Stimulated activated CD4-positive, alpha-beta T cell treated with anti-CD3 and anti-CD28 coated beads, Interleukin-4, amount 100 ng/mL, for 1 hour (primary cell): Measurements from ENCODE around the gene MS4A18.
"Not testable (repeated sequence)": the region's sequence is repeated elsewhere in the genome, so short reads cannot be mapped to it uniquely, and the experiment has no call there.

ENCODE experiments used
- DNase-seq: peaks from one replicate; pipeline ENCODE4 v3.0.0-alpha.2; 2020

The MS4A18 gene

GRCh38 chr11:60724420-60724819 lies at the start of gene MS4A18:
TSS of gene MS4A18 (plus strand) at chr11:60724720.
- no peak for DNase-seq

GRCh38 chr11:60678231-60678630 lies 46.3 kb upstream of the MS4A18 start:
- DNase-seq, result not testable (repeated sequence)

- DNase-seq, result no peak
Measured at GRCh38 chr11:60679879-60680278, 44.6 kb upstream of the MS4A18 start.

- no peak for DNase-seq
Measured at GRCh38 chr11:60680455-60681119, 43.9 kb upstream of the MS4A18 start.

GRCh38 chr11:60684541-60684848 lies 40.0 kb upstream of the MS4A18 start:
- DNase-seq, result not testable (repeated sequence)

- DNase-seq, result no peak
Measured at GRCh38 chr11:60691661-60692060, 32.9 kb upstream of the MS4A18 start.

GRCh38 chr11:60699284-60699691 lies 25.2 kb upstream of the MS4A18 start, which contains the start of gene MS4A8:
TSS of gene MS4A8 (plus strand) at chr11:60699612. CDS start at chr11:60700861, 1,249 bp downstream.
- DNase-seq, result no peak

- DNase-seq, result no peak
Measured at GRCh38 chr11:60699936-60700335, 24.6 kb upstream of the MS4A18 start.

GRCh38 chr11:60700689-60701468 lies 23.6 kb upstream of the MS4A18 start:
- no peak for DNase-seq

GRCh38 chr11:60701469-60701818 lies 23.1 kb upstream of the MS4A18 start:
- DNase-seq, result no peak

- no peak for DNase-seq
Measured at GRCh38 chr11:60703374-60703773, 21.1 kb upstream of the MS4A18 start.

- no peak for DNase-seq
Measured at GRCh38 chr11:60705895-60706294, 18.6 kb upstream of the MS4A18 start.

- no peak for DNase-seq
Measured at GRCh38 chr11:60706931-60707330, 17.6 kb upstream of the MS4A18 start.

- DNase-seq, result no peak
Measured at GRCh38 chr11:60710482-60710881, 14.0 kb upstream of the MS4A18 start.

GRCh38 chr11:60711276-60711675 lies 13.2 kb upstream of the MS4A18 start:
- DNase-seq, result no peak

GRCh38 chr11:60713423-60713822 lies 11.1 kb upstream of the MS4A18 start:
- not testable (repeated sequence) for DNase-seq

- DNase-seq, result no peak
Measured at GRCh38 chr11:60717956-60718355, 6.6 kb upstream of the MS4A18 start.

- DNase-seq, result no peak
Measured at GRCh38 chr11:60718524-60719316, 5.8 kb upstream of the MS4A18 start.

GRCh38 chr11:60719391-60719790 lies 5.1 kb upstream of the MS4A18 start:
- DNase-seq, result no peak

GRCh38 chr11:60720460-60720859 lies 4.1 kb upstream of the MS4A18 start:
- DNase-seq, result no peak

- DNase-seq, result no peak
Measured at GRCh38 chr11:60725592-60725991, 1.1 kb downstream of the MS4A18 start.

- DNase-seq, result no peak
Measured at GRCh38 chr11:60731586-60731985, 7.1 kb downstream of the MS4A18 start.

GRCh38 chr11:60734279-60734678 lies 9.8 kb downstream of the MS4A18 start:
- DNase-seq, result no peak

- DNase-seq, result no peak
Measured at GRCh38 chr11:60739114-60739513, 14.6 kb downstream of the MS4A18 start.
